HepG2 (cell line): ENCODE measurements around the gene UGT1A8. TPM values are rescaled to one million over a fixed set of nuclear protein-coding genes. Genes with fewer than 3 reads are reported as not detected.

ENCODE experiments used
- ATAC-seq: fragments of 200-7000 bp; cut with Tn5 transposase; 3 replicates; pipeline ENCODE4 v1.9.1; 2020; ENCODE audit warnings: mild to moderate bottlenecking, moderate library complexity
- BruUV-seq: library from RNA; stranded (reverse); fragments of 400-500 nt; replicated peaks from 2 replicates; lab custom pipeline; 2021; lab: Mats Ljungman, UMichigan
- CTCF ChIA-PET: fragments of 300-600 bp; formaldehyde crosslinking; extraction: SDS; loops from one replicate; lab custom pipeline; 2021; ENCODE audit warnings: low total read pairs, inconsistent platforms, low intra/inter-chr PET ratio; lab: Yijun Ruan, JAX
- POLR2A ChIA-PET: fragments of 350-600 bp; sonication (Branson Sonifier 250); formaldehyde crosslinking; loops from one replicate; lab custom pipeline; 2020; ENCODE audit warnings: antibody characterized with exemption, inconsistent platforms; lab: Yijun Ruan, JAX
- DNase-seq: peaks from one replicate; pipeline ENCODE4 v3.0.0-alpha.2; 2015; ENCODE audit warnings: low spot score
- FAIRE-seq: peaks from 3 replicates; lab custom pipeline; 2011; peaks lifted over from hg19 to GRCh38; lab: Jason Lieb, UNC
- H2AFZ ChIP-seq: one replicate; pipeline ENCODE4 v1.6.1; 2011; ENCODE audit warnings: low read length, inconsistent platforms
- H3K27ac ChIP-seq: fragments of 300-600 bp; 3 replicates; pipeline ENCODE4 v1.8.0; 2011; ENCODE audit warnings: mixed run types, mild to moderate bottlenecking, mixed read lengths, low read length, inconsistent platforms; ENCODE audit not compliant: insufficient read depth; ENCODE audit errors: extremely low read length
- H3K27me3 ChIP-seq, 2 experiments: fragments of 200-600 bp in 1 of 2; 2 replicates in 1 of 2; 3 replicates in 1 of 2; pipeline versions ENCODE4 v1.6.0 to v1.8.0; 2011; ENCODE audit warnings: low read length in 2 of 2, mild to moderate bottlenecking in 2 of 2, moderate library complexity in 2 of 2, inconsistent platforms in 1 of 2; ENCODE audit not compliant: insufficient read depth in 2 of 2, control insufficient read depth in 1 of 2
- H3K36me3 ChIP-seq, 2 experiments: fragments of 200-600 bp in 1 of 2; replicated peaks in 1 of 2; 2 replicates in 1 of 2; 3 replicates in 1 of 2; pipeline versions ENCODE4 v1.5.1 to v1.8.0; 2011; ENCODE audit warnings: low read length in 2 of 2, inconsistent platforms in 1 of 2; ENCODE audit not compliant: insufficient read depth in 2 of 2, control insufficient read depth in 1 of 2
- H3K4me1 ChIP-seq: 2 replicates; pipeline ENCODE4 v1.5.1; 2012; ENCODE audit warnings: low read length, inconsistent platforms; ENCODE audit not compliant: insufficient read depth
- H3K4me2 ChIP-seq: 2 replicates; pipeline ENCODE4 v1.6.0; 2011; ENCODE audit warnings: low read depth, low read length, inconsistent platforms
- H3K4me3 ChIP-seq, 3 experiments: fragments of 200-600 bp in 1 of 3; sonication (generic), shearing (Covaris generic) in 1 of 3; replicated peaks in 1 of 3; 2 replicates each; pipeline ENCODE4 v1.5.1; 2011 to 2016; ENCODE audit warnings: low read length in 3 of 3, inconsistent platforms in 2 of 3, low read depth in 2 of 3, mild to moderate bottlenecking in 2 of 3, control low read depth in 1 of 3, mixed read lengths in 1 of 3; ENCODE audit not compliant: insufficient read depth in 1 of 3
- H3K79me2 ChIP-seq: one replicate; pipeline ENCODE4 v1.6.1; 2011; ENCODE audit warnings: low read length, inconsistent platforms; ENCODE audit not compliant: insufficient read depth
- H3K9ac ChIP-seq: 2 replicates; pipeline ENCODE4 v1.6.0; 2011; ENCODE audit warnings: mild to moderate bottlenecking, low read depth, low read length, inconsistent platforms; ENCODE audit not compliant: insufficient read depth
- H3K9me3 ChIP-seq: 2 replicates; pipeline ENCODE4 v1.5.1; 2012; ENCODE audit warnings: mild to moderate bottlenecking, low read length
- H4K20me1 ChIP-seq: 2 replicates; pipeline ENCODE4 v1.6.0; 2011; ENCODE audit warnings: inconsistent platforms, mild to moderate bottlenecking, low read length, moderate library complexity; ENCODE audit not compliant: insufficient read depth
- JUND ChIP-seq: sonication (generic); formaldehyde crosslinking; IDR thresholded peaks from 2 replicates; pipeline ENCODE4 v1.8.0; 2022; ENCODE audit warnings: mild to moderate bottlenecking, missing genetic modification reagents
- NCOA2 ChIP-seq: sonication (generic); formaldehyde crosslinking; IDR thresholded peaks from 2 replicates; pipeline ENCODE4 v1.8.0; 2022; ENCODE audit warnings: inconsistent platforms
- NFKB2 ChIP-seq: sonication (generic); formaldehyde crosslinking; IDR thresholded peaks from 2 replicates; pipeline ENCODE4 v1.4.0; 2020; ENCODE audit warnings: missing genetic modification reagents, borderline replicate concordance
- PHF20 ChIP-seq: sonication (generic); formaldehyde crosslinking; IDR thresholded peaks from 2 replicates; pipeline ENCODE4 v1.5.0; 2020; ENCODE audit warnings: mild to moderate bottlenecking, missing genetic modification reagents
- THAP11 ChIP-seq: IDR thresholded peaks from 2 replicates; pipeline ENCODE4 v1.6.1; 2016; ENCODE audit warnings: missing biosample characterization, missing genetic modification reagents
- ZNF101 ChIP-seq: sonication (generic); formaldehyde crosslinking; IDR thresholded peaks from 2 replicates; pipeline ENCODE4 v1.4.0; 2020; ENCODE audit warnings: mild to moderate bottlenecking, low read depth, missing genetic modification reagents, borderline replicate concordance
- ZNF253 ChIP-seq: sonication (generic); formaldehyde crosslinking; IDR thresholded peaks from 2 replicates; pipeline ENCODE4 v1.8.0; 2022; ENCODE audit warnings: mild to moderate bottlenecking, missing genetic modification reagents, borderline replicate concordance
- ZNF337 ChIP-seq: sonication (generic); formaldehyde crosslinking; IDR thresholded peaks from 2 replicates; pipeline ENCODE4 v1.5.1; 2020; ENCODE audit warnings: missing genetic modification reagents, low read depth, mild to moderate bottlenecking, borderline replicate concordance
- ZNF468 ChIP-seq: sonication (generic); formaldehyde crosslinking; IDR thresholded peaks from 2 replicates; pipeline ENCODE4 v1.8.0; 2022; ENCODE audit warnings: mild to moderate bottlenecking, moderate library complexity, missing genetic modification reagents
- ZNF577 ChIP-seq: sonication (generic); formaldehyde crosslinking; IDR thresholded peaks from 2 replicates; pipeline ENCODE4 v1.4.0; 2020; ENCODE audit warnings: mild to moderate bottlenecking, low read depth, missing genetic modification reagents, borderline replicate concordance
- ZNF607 ChIP-seq: sonication (generic); formaldehyde crosslinking; IDR thresholded peaks from 2 replicates; pipeline ENCODE4 v1.5.1; 2020; ENCODE audit warnings: missing genetic modification reagents, mild to moderate bottlenecking, borderline replicate concordance
- WGBS: methylation state at CpG from one replicate; pipeline ENCODE4 v1.1.6; 2017; ENCODE audit warnings: low lambda C conversion rate; 5-methylcytosine and 5-hydroxymethylcytosine counted together
- in situ Hi-C: cut with HindIII; loops from 2 replicates; pipeline ENCODE4 v1.10.0; 2017; ENCODE audit warnings: low pct_unique_long_range_greater_than_20kb; ENCODE audit not compliant: extremely low pct_ligation_motif_present
- intact Hi-C: fragments of 100-400 bp; cut with micrococcal nuclease; formaldehyde crosslinking; loops from one replicate; pipeline ENCODE4 v1.10.0; 2022; ENCODE audit not compliant: unreplicated experiment
- polyA plus RNA-seq, 8 experiments: library from polyadenylated mRNA; depleted of rRNA in 3 of 8; stranded (reverse) in 7 of 8; unstranded in 1 of 8; fragments of >200 nt; fragmentation: Illumina TruSeq in 4 of 8; extraction: Trizol in 4 of 8; gene quantifications; 2 replicates each; pipeline versions ENCODE4 v1.2.1 to v1.2.3, GENCODE V29; 2011 to 2016; ENCODE audit warnings: low read depth in 4 of 8, missing spikeins in 1 of 8, mixed read lengths in 1 of 8; ENCODE audit not compliant: insufficient read depth in 1 of 8
- total RNA-seq, 5 experiments: library from RNA; depleted of rRNA; stranded (reverse); fragments of >200 nt; fragmentation: Illumina TruSeq; extraction: Trizol; gene quantifications; 2 replicates each; pipeline ENCODE4 v1.2.3, GENCODE V29; 2016; ENCODE audit warnings: low read depth in 1 of 5
- TF ChIP-seq, protein P1 (sequence below): sonication (generic); formaldehyde crosslinking; IDR thresholded peaks from one replicate; pipeline ENCODE4 v1.5.1; 2020; ENCODE audit warnings: mild to moderate bottlenecking, missing genetic modification reagents; ENCODE audit errors: not compliant biosample characterization
- TF ChIP-seq, protein P2 (sequence below): IDR thresholded peaks from 2 replicates; pipeline ENCODE4 v1.4.0; 2020; ENCODE audit warnings: mild to moderate bottlenecking, missing genetic modification reagents

Gene UGT1A8
- total and polyA plus RNA-seq, 2 of the 13 experiments (the other 11 are each of a cell fraction or from before 2014, with no cell fraction given) = not detected

DNA sequence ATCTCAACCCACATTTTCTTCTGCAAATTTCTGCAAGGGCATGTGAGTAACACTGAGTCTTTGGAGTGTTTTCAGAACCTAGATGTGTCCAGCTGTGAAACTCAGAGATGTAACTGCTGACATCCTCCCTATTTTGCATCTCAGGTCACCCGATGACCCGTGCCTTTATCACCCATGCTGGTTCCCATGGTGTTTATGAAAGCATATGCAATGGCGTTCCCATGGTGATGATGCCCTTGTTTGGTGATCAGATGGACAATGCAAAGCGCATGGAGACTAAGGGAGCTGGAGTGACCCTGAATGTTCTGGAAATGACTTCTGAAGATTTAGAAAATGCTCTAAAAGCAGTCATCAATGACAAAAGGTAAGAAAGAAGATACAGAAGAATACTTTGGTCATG, 150.6 kb downstream of the UGT1A8 start:
- DNase-seq (no peak), FAIRE-seq (no peak), ATAC-seq (no peak)
- in situ Hi-C loops (no loop called here), intact Hi-C loops (no loop called here)
- Histone ChIP-seq H3K27me3 (peaks cover 4 to 38% of the 10 kb centered on the region in 2 experiments; a peak in 4 of 5 replicates), H3K36me3 (no peaks in the 10 kb centered on the region), H3K4me1 (no peaks in the 10 kb centered on the region), H3K27ac (no peak overlapping the region), H3K79me2 (no peaks in the 10 kb centered on the region), H3K4me2 (no peak overlapping the region), H3K9me3 (no peaks in the 10 kb centered on the region), H3K4me3 (no peak overlapping the region), H2AFZ (no peak overlapping the region), H4K20me1 (no peaks in the 10 kb centered on the region), H3K9ac (no peak overlapping the region)
- no peak for TF ChIP-seq NFKB2
- no peak for TF ChIP-seq THAP11 (CRISPR knock-in tag)
- TF ChIP-seq ZNF468 (CRISPR knock-in tag) = no peak
- no peak for TF ChIP-seq ZNF253 (CRISPR knock-in tag)
- TF ChIP-seq, protein P1, sequence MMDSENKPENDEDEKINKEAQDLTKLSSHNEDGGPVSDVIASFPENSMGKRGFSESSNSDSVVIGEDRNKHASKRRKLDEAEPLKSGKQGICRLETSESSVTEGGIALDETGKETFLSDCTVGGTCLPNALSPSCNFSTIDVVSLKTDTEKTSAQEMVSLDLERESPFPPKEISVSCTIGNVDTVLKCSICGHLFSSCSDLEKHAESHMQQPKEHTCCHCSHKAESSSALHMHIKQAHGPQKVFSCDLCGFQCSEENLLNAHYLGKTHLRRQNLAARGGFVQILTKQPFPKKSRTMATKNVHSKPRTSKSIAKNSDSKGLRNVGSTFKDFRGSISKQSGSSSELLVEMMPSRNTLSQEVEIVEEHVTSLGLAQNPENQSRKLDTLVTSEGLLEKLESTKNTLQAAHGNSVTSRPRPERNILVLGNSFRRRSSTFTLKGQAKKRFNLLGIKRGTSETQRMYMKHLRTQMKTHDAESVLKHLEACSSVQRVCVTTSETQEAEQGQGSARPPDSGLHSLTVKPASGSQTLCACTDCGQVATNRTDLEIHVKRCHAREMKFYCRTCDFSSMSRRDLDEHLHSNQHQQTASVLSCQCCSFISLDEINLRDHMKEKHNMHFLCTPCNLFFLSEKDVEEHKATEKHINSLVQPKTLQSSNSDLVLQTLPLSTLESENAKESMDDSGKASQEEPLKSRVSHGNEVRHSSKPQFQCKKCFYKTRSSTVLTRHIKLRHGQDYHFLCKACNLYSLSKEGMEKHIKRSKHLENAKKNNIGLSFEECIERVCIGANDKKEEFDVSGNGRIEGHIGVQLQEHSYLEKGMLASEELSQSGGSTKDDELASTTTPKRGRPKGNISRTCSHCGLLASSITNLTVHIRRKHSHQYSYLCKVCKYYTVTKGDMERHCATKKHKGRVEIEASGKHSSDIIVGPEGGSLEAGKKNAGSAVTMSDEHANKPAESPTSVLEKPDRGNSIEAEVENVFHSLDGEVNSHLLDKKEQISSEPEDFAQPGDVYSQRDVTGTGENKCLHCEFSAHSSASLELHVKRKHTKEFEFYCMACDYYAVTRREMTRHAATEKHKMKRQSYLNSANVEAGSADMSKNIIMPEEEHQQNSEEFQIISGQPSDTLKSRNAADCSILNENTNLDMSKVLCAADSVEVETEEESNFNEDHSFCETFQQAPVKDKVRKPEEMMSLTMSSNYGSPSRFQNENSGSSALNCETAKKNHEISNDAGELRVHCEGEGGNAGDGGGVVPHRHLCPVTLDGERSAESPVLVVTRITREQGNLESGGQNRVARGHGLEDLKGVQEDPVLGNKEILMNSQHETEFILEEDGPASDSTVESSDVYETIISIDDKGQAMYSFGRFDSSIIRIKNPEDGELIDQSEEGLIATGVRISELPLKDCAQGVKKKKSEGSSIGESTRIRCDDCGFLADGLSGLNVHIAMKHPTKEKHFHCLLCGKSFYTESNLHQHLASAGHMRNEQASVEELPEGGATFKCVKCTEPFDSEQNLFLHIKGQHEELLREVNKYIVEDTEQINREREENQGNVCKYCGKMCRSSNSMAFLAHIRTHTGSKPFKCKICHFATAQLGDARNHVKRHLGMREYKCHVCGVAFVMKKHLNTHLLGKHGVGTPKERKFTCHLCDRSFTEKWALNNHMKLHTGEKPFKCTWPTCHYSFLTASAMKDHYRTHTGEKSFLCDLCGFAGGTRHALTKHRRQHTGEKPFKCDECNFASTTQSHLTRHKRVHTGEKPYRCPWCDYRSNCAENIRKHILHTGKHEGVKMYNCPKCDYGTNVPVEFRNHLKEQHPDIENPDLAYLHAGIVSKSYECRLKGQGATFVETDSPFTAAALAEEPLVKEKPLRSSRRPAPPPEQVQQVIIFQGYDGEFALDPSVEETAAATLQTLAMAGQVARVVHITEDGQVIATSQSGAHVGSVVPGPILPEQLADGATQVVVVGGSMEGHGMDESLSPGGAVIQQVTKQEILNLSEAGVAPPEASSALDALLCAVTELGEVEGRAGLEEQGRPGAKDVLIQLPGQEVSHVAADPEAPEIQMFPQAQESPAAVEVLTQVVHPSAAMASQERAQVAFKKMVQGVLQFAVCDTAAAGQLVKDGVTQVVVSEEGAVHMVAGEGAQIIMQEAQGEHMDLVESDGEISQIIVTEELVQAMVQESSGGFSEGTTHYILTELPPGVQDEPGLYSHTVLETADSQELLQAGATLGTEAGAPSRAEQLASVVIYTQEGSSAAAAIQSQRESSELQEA (CRISPR knock-in tag) = no peak
- no peak for TF ChIP-seq NCOA2 (CRISPR knock-in tag)
- TF ChIP-seq ZNF577 = no peak
- no peak for TF ChIP-seq ZNF101 (CRISPR knock-in tag)
- TF ChIP-seq ZNF607 (CRISPR knock-in tag) = no peak
- TF ChIP-seq, protein P2, sequence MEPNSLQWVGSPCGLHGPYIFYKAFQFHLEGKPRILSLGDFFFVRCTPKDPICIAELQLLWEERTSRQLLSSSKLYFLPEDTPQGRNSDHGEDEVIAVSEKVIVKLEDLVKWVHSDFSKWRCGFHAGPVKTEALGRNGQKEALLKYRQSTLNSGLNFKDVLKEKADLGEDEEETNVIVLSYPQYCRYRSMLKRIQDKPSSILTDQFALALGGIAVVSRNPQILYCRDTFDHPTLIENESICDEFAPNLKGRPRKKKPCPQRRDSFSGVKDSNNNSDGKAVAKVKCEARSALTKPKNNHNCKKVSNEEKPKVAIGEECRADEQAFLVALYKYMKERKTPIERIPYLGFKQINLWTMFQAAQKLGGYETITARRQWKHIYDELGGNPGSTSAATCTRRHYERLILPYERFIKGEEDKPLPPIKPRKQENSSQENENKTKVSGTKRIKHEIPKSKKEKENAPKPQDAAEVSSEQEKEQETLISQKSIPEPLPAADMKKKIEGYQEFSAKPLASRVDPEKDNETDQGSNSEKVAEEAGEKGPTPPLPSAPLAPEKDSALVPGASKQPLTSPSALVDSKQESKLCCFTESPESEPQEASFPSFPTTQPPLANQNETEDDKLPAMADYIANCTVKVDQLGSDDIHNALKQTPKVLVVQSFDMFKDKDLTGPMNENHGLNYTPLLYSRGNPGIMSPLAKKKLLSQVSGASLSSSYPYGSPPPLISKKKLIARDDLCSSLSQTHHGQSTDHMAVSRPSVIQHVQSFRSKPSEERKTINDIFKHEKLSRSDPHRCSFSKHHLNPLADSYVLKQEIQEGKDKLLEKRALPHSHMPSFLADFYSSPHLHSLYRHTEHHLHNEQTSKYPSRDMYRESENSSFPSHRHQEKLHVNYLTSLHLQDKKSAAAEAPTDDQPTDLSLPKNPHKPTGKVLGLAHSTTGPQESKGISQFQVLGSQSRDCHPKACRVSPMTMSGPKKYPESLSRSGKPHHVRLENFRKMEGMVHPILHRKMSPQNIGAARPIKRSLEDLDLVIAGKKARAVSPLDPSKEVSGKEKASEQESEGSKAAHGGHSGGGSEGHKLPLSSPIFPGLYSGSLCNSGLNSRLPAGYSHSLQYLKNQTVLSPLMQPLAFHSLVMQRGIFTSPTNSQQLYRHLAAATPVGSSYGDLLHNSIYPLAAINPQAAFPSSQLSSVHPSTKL (CRISPR knock-in tag) = no peak
- no peak for TF ChIP-seq PHF20
- TF ChIP-seq JUND (CRISPR knock-in tag) = no peak
- no peak for TF ChIP-seq ZNF337
- no TSS peak for BruUV-seq
- WGBS = 71% methylated on average over 4 of the region's 4 CpGs
- ChIA-PET POLR2A (no interaction called here), CTCF (no interaction called here)
